Neural progenitor cell (in vitro differentiated cells): Measurements from ENCODE around the gene ME1. TPM values are rescaled to one million over a fixed set of nuclear protein-coding genes. Genes with fewer than 3 reads are reported as not detected.

Experiments used
- DNase-seq: peaks from one replicate; pipeline ENCODE4 v3.0.0-alpha.2; 2016; ENCODE audit warnings: low spot score
- H2AFZ ChIP-seq: fragments of 200-600 bp; sonication (generic); replicated peaks from 2 replicates; pipeline ENCODE4 v1.6.1; 2016; ENCODE audit warnings: antibody characterized with exemption
- H3F3A ChIP-seq: fragments of 200-600 bp; sonication (generic); 2 replicates; pipeline ENCODE4 v1.6.1; 2016; ENCODE audit warnings: antibody characterized with exemption, low read depth
- H3K27ac ChIP-seq: fragments of 200-600 bp; sonication (generic); 2 replicates; pipeline ENCODE4 v1.5.1; 2016; ENCODE audit warnings: mild to moderate bottlenecking
- H3K27me3 ChIP-seq: fragments of 200-600 bp; sonication (generic); 2 replicates; pipeline ENCODE4 v1.6.1; 2016; ENCODE audit warnings: mild to moderate bottlenecking, moderate library complexity
- H3K36me3 ChIP-seq: fragments of 200-600 bp; sonication (generic); 2 replicates; pipeline ENCODE4 v1.5.1; 2016
- H3K4me1 ChIP-seq: fragments of 200-600 bp; sonication (generic); 2 replicates; pipeline ENCODE4 v1.6.1; 2016; ENCODE audit warnings: mixed run types
- H3K4me2 ChIP-seq: fragments of 200-600 bp; sonication (generic); 2 replicates; pipeline ENCODE4 v1.6.1; 2016
- H3K4me3 ChIP-seq: fragments of 200-600 bp; sonication (generic); 2 replicates; pipeline ENCODE4 v1.5.1; 2016
- H3K79me2 ChIP-seq: fragments of 200-600 bp; sonication (generic); 2 replicates; pipeline ENCODE4 v1.6.1; 2016; ENCODE audit warnings: low read depth
- H3K9ac ChIP-seq: fragments of 200-600 bp; sonication (generic); 2 replicates; pipeline ENCODE4 v1.6.1; 2016
- H3K9me3 ChIP-seq: fragments of 200-600 bp; sonication (generic); 2 replicates; pipeline ENCODE4 v1.5.1; 2016; ENCODE audit warnings: low read depth
- H4K20me1 ChIP-seq: fragments of 200-600 bp; sonication (generic); 2 replicates; pipeline ENCODE4 v1.6.1; 2016; ENCODE audit warnings: low read depth
- H3K27ac Mint-ChIP-seq: 3 replicates; pipeline ENCODE4 v1.8.0; 2021; ENCODE audit warnings: mixed read lengths
- H3K27me3 Mint-ChIP-seq: 2 replicates; pipeline ENCODE4 v1.8.0; 2022; ENCODE audit warnings: low read depth, mild to moderate bottlenecking, inconsistent platforms, moderate library complexity, mixed read lengths; ENCODE audit not compliant: insufficient read depth
- H3K36me3 Mint-ChIP-seq: 3 replicates; pipeline ENCODE4 v1.8.0; 2021; ENCODE audit warnings: mixed read lengths
- H3K4me1 Mint-ChIP-seq: 3 replicates; pipeline ENCODE4 v1.8.0; 2021; ENCODE audit warnings: mixed read lengths
- H3K4me3 Mint-ChIP-seq: 3 replicates; pipeline ENCODE4 v1.8.0; 2021; ENCODE audit warnings: mild to moderate bottlenecking, moderate library complexity, mixed read lengths
- H3K9me3 Mint-ChIP-seq: 3 replicates; pipeline ENCODE4 v1.8.0; 2020; ENCODE audit warnings: mixed read lengths
- EZH2 ChIP-seq: fragments of 200-600 bp; sonication (generic); IDR thresholded peaks from 2 replicates; pipeline ENCODE4 v1.6.1; 2017; ENCODE audit warnings: antibody characterized with exemption, mild to moderate bottlenecking, moderate library complexity
- EZH2phosphoT487 ChIP-seq: fragments of 200-600 bp; sonication (generic); IDR thresholded peaks from 2 replicates; pipeline ENCODE4 v1.6.1; 2017; ENCODE audit warnings: antibody characterized with exemption
- total RNA-seq: library from RNA; depleted of rRNA; stranded (reverse); fragments of >200 nt; gene quantifications from 2 replicates; pipeline ENCODE4 v1.2.3, GENCODE V29; 2015; ENCODE audit warnings: low replicate concordance
- TF ChIP-seq, protein P1 (sequence below): fragments of 200-600 bp; sonication (generic); IDR thresholded peaks from 2 replicates; pipeline ENCODE4 v1.5.1; 2017; ENCODE audit warnings: antibody characterized with exemption, mild to moderate bottlenecking

ME1 gene
- total RNA-seq, 1 donor from 2014 or later: 2.8 TPM

DNA sequence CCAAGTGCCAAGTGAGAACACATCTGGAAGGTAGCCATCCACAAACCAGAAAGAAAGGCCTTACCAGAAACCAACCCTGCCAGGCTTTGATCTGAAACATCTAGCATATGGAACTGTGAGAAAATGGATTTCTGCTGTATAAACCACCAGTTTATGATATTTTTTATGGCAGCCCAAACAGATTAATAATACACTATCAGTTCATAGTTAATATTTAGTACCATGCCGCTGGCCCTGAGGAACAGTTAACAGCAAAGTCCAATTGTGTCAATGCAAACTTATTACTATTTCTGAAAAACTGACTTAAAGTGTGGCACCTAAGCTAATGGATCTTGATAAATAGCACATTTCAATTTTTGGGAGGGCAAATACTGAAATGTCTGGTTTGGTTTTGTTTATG lies 46.1 kb upstream of the ME1 start:
- H3K27me3 Mint-ChIP-seq: no peaks in the 10 kb centered on the region
- peaks cover 8% of the 10 kb centered on the region for H3K4me1 ChIP-seq

DNA sequence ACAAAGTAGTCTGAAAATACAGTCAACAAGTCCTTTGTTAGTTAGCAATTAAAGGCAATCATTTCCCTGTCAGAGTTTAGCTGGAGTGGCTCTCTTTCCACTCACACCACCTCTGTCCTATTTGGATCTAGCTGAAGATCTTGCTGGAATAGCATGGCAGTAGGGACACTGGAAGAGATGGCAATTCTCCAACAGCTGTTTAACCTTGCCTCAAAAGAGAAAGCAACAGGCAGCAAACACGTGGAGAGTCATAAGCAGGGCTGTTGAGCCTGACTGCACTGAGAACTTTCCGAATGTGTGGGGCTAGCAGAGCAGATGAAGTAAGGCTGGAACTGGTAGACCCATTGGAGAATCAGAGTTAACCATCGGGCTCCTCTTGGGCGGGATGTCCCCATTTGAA lies 43.5 kb upstream of the ME1 start:
- H3K36me3 ChIP-seq: no peaks in the 10 kb centered on the region
- H3K9me3 Mint-ChIP-seq: no peaks in the 10 kb centered on the region
- H3K36me3 Mint-ChIP-seq: no peaks in the 10 kb centered on the region
- no peaks in the 10 kb centered on the region for H3K27me3 ChIP-seq
- no peaks in the 10 kb centered on the region for H3K9me3 ChIP-seq
- H3F3A ChIP-seq: no peaks in the 10 kb centered on the region
- peak overlapping the region; percentile 73 for H2AFZ ChIP-seq
- H4K20me1 ChIP-seq: no peaks in the 10 kb centered on the region
- no peak for TF ChIP-seq EZH2
- TF ChIP-seq, protein P1, sequence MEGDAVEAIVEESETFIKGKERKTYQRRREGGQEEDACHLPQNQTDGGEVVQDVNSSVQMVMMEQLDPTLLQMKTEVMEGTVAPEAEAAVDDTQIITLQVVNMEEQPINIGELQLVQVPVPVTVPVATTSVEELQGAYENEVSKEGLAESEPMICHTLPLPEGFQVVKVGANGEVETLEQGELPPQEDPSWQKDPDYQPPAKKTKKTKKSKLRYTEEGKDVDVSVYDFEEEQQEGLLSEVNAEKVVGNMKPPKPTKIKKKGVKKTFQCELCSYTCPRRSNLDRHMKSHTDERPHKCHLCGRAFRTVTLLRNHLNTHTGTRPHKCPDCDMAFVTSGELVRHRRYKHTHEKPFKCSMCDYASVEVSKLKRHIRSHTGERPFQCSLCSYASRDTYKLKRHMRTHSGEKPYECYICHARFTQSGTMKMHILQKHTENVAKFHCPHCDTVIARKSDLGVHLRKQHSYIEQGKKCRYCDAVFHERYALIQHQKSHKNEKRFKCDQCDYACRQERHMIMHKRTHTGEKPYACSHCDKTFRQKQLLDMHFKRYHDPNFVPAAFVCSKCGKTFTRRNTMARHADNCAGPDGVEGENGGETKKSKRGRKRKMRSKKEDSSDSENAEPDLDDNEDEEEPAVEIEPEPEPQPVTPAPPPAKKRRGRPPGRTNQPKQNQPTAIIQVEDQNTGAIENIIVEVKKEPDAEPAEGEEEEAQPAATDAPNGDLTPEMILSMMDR: no peak
- no peak for TF ChIP-seq EZH2phosphoT487
- no peak overlapping the region for H3K9ac ChIP-seq
- peaks cover 8% of the 10 kb centered on the region for H3K4me1 ChIP-seq
- H3K4me3 ChIP-seq: no peak overlapping the region
- H3K4me3 Mint-ChIP-seq: no peak overlapping the region
- no peak for DNase-seq
- H3K4me2 ChIP-seq: no peak overlapping the region
- H3K27ac ChIP-seq: no peak overlapping the region
- H3K4me1 Mint-ChIP-seq: no peaks in the 10 kb centered on the region
- no peaks in the 10 kb centered on the region for H3K27me3 Mint-ChIP-seq
- no peaks in the 10 kb centered on the region for H3K79me2 ChIP-seq
- no peak overlapping the region for H3K27ac Mint-ChIP-seq

More for the DNA sequence above, 46.1 kb upstream of the ME1 start:
- no peaks in the 10 kb centered on the region for H3K36me3 Mint-ChIP-seq
- Histone ChIP-seq H3F3A (no peaks in the 10 kb centered on the region), H3K4me2 (no peak overlapping the region), H3K36me3 (no peaks in the 10 kb centered on the region), H4K20me1 (no peaks in the 10 kb centered on the region), H3K9me3 (no peaks in the 10 kb centered on the region), H3K79me2 (no peaks in the 10 kb centered on the region), H3K9ac (no peak overlapping the region), H3K27me3 (no peaks in the 10 kb centered on the region), H3K4me3 (no peak overlapping the region), H3K27ac (no peak overlapping the region), H2AFZ (no peak overlapping the region)
- no peaks in the 10 kb centered on the region for H3K9me3 Mint-ChIP-seq
- H3K27ac Mint-ChIP-seq: no peak overlapping the region
- TF ChIP-seq, protein P1: no peak
- TF ChIP-seq EZH2: no peak
- TF ChIP-seq EZH2phosphoT487: no peak
- no peak overlapping the region for H3K4me3 Mint-ChIP-seq
- no peaks in the 10 kb centered on the region for H3K4me1 Mint-ChIP-seq
- no peak for DNase-seq

DNA sequence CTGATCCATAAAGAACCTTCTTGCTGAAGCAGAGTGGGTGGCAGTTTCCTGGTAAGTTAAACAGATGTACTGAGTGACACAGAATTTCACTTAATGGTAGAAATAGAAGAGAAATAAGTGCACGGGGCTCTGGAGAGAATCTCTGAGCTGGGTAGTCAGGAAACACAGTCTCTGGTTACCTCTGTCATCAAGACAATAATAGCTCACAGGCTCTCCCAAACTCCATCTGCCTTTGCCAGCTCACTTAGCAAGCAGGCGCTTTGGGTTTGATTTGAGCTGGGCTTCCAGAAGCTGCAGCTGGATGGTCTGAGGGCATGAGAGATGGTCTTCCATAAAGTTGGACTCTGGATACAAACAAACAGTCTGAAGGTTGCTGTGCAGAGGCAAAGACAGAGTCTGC lies 41.9 kb upstream of the ME1 start:
- H3K9me3 ChIP-seq: no peaks in the 10 kb centered on the region
- Mint-ChIP-seq H3K4me1 (no peaks in the 10 kb centered on the region), H3K4me3 (no peak overlapping the region), H3K36me3 (no peaks in the 10 kb centered on the region), H3K27me3 (no peaks in the 10 kb centered on the region), H3K27ac (no peak overlapping the region), H3K9me3 (no peaks in the 10 kb centered on the region)
- peaks cover 8% of the 10 kb centered on the region for H3K4me1 ChIP-seq
- H2AFZ ChIP-seq: peak overlapping the region; percentile 7
- DNase-seq: no peak
- no peak for TF ChIP-seq EZH2
- no peak for TF ChIP-seq EZH2phosphoT487
- no peaks in the 10 kb centered on the region for H3K36me3 ChIP-seq
- H4K20me1 ChIP-seq: no peaks in the 10 kb centered on the region
- H3K9ac ChIP-seq: no peak overlapping the region
- no peaks in the 10 kb centered on the region for H3F3A ChIP-seq
- no peak overlapping the region for H3K4me3 ChIP-seq
- H3K27me3 ChIP-seq: no peaks in the 10 kb centered on the region
- no peak overlapping the region for H3K4me2 ChIP-seq
- H3K27ac ChIP-seq: no peak overlapping the region
- no peaks in the 10 kb centered on the region for H3K79me2 ChIP-seq

DNA sequence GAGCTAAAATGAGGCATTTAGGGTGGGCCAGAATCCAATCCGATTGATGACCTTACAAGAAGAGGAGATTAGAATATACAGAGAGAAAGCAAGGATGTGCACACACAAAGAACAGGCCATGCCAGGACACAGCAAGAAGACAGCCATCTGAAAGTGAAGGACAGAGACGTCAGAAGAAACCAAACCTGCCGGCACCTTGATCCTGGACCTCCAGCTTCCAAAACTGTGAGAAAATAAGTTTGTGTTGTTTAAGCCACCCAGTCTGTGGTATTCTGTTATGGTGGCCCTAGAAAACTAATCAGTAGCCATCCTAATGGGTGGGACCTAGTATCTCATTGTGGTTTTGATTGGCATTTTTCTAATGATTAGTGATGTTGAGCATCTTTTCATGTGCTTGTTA lies 39.7 kb upstream of the ME1 start:
- no peak overlapping the region for H3K27ac Mint-ChIP-seq
- no peak overlapping the region for H3K4me3 ChIP-seq
- TF ChIP-seq EZH2 (no peak), EZH2phosphoT487 (no peak)
- TF ChIP-seq, protein P1: no peak

More for the DNA sequence above, 39.7 kb upstream of the ME1 start:
- Histone ChIP-seq H3K4me2 (no peak overlapping the region), H3K9ac (no peak overlapping the region), H3K4me1 (peaks cover 8% of the 10 kb centered on the region), H3F3A (no peaks in the 10 kb centered on the region), H3K36me3 (no peaks in the 10 kb centered on the region), H3K27me3 (no peaks in the 10 kb centered on the region), H2AFZ (no peak overlapping the region), H3K9me3 (no peaks in the 10 kb centered on the region), H3K79me2 (no peaks in the 10 kb centered on the region), H4K20me1 (no peaks in the 10 kb centered on the region), H3K27ac (no peak overlapping the region)
- no peaks in the 10 kb centered on the region for H3K27me3 Mint-ChIP-seq
- no peaks in the 10 kb centered on the region for H3K36me3 Mint-ChIP-seq
- H3K4me3 Mint-ChIP-seq: no peak overlapping the region
- DNase-seq: no peak
- no peaks in the 10 kb centered on the region for H3K4me1 Mint-ChIP-seq
- H3K9me3 Mint-ChIP-seq: no peaks in the 10 kb centered on the region
